ENCODE measurements around the gene PI4KA.
"Not testable (repeated sequence)": the region's sequence is repeated elsewhere in the genome, so short reads cannot be mapped to it uniquely, and the experiment has no call there.

PI4KA gene

DNA sequence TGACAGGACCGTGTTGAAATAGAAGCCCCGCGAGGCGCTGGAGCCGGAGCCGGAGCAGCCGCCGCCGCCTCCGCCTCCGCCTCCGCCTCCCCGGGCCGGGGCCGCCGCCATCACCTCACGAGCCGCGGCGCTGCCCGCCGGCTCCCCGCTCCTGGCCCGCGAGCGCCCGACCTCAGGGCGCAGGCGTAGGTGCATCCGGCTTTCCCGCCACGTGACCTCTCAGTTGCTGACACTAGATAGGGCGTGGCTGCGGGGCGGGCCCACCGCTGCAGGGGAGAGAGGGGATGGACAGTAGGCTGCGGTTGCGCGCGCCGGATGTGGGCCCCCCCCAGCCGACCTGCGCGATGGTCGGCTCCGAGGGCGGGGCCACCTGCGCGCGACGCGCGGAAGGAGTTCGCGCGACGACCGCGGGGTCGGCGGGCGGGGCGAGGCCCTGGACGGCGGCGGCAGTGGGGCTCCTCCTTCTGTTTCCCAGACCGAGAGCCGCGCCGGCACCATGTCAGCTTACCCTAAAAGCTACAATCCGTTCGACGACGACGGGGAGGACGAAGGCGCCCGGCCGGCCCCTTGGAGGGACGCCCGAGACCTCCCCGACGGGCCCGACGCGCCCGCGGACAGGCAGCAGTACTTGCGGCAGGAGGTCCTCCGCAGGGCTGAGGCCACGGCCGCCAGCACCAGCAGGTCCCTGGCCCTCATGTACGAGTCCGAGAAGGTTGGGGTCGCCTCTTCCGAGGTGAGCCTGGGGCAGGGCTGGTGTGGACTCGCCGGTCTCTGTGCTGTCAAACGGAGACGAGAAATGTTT, at the start of gene PI4KA, which contains the start of gene SNAP29:
PI4KA (minus strand) TSS at position 197 of the 802 bp plus-strand sequence; CDS start at position 111, 86 bp downstream.
SNAP29 (plus strand) TSS at position 393 of the 802 bp plus-strand sequence; CDS start at position 497, 104 bp downstream.
- H3K4me3 ChIP-seq (ENCODE audit: low read depth, low read length): peak within 1 kb of the TSS; percentile 88

DNA sequence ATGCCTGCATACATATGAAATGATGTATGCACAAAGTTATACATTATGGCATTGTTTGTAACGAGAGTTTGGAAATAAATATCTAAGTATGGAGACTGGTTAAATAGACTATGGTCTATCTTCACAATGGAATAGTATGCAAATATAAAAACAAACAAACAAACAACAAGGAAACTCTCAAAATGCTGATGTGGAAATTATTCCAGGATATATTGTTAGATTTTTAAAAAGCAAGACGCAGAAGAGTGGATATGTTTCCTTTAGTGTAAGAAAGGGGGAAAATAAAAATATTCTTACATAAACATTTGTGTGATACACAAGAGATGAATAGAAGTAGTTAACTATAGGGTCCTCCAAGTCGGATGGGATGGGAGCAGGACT, 47.8 kb upstream of the PI4KA start:
- no peak overlapping the region for H3K4me3 ChIP-seq (ENCODE audit: low read depth, low read length)

DNA sequence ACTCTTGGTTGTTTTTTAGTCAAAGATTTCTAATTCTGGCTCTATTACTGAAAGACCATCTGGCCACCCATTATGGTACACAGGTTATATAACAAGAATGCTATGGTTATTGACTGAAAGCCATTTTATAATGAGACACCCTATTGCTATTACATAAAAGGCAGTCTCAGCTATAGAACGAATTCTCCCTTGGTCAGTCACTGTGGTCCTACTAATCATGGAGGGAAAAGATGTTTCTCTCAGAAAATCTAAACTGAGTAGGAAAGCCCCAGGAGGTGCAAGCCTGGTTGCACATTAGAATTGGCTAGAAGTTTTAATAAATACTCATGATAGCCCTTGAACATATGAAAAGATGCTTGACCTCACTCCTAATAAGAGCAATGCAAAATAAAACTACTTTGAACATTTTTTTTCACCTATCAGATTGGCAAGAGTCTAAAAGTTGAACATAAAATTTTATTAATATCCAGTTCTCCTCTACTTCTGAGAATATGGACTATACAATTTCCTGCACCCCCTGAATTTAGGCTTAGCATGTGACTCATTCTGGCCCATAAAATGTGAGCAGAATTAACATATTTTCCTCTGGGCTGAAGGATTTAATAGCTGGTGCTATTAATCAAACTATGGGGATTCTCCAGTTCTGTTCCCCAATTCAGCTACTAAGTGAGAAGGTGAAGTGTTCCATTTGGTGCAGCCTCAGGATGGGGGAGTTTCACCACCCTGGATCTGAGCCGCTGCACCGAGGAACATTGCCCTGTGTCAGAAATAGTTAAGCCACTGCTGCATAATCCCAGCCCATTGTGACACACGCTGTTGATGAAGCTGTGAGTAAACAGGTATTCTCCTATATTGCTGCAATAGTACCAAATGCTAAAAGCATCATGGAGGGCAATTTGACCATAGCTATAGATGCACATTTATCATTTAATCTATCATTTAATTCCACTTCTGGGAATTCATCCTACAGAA, 47.1 kb upstream of the PI4KA start:
- H3K4me3 ChIP-seq (ENCODE audit: low read depth, low read length): no peak overlapping the region

DNA sequence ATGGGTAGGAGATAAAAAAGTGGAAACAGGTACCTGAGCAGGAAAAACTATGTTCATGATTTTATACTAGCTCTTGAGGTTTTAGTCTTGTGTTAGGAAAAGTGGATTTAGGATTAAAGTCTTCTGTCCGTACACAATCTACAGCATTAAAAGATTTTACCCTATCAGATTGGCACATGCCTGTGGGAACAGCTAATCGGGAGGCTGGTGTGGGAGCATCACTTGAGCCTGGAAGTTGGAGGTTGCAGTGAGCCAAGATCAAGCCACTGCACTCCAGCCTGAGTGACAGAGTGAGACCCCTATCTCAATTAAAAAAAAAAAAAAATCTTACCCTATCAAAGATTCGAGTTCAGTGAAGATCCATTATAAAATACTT, 46.4 kb upstream of the PI4KA start:
- H3K4me3 ChIP-seq (ENCODE audit: low read depth, low read length): no peak overlapping the region

DNA sequence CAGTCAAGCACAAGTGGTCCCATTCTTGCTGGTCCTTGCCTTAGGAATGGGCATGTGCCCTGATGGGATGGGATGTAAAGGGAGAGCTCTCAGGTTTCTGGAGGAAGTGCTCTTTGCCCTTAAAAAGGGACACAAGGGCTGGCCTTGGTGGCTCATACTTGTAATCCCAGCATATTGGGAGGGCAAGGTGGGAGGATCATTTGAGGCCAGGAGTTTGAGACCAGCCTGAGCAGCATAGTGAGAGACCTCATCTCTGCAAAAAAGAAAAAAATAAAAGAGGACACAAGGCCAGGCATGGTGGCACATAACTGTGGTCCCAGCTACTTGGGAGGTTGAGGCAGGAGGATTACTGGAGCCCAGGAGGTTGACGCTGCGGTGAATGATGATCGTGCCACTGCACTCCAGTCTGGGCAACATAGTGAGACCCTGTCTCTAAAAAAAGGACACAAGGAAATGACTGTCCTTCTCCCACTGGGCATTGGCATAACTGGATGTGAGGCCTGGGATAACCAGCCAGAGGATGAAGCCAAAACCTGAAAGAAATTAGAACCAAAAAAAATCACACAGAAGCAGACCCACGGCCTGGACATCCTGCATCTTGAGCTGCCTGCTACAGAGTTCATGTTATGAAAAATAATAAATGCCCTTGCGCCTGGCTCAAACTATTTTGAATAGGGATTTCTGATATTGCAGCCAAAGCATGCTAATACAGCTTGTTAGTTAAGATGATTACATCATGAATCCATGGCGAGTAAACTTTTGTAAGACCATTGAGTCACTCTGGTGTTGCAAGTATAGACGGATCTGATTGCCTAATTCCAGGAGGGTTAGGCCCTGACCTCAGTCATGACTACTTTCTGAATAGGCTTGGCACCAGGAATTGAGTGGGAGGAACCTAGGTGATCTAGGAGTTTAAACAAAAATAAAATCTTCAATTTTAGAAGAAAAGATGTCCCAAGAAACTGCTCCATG, 45.7 kb upstream of the PI4KA start:
- H3K4me3 ChIP-seq (ENCODE audit: low read depth, low read length): no peak overlapping the region

DNA sequence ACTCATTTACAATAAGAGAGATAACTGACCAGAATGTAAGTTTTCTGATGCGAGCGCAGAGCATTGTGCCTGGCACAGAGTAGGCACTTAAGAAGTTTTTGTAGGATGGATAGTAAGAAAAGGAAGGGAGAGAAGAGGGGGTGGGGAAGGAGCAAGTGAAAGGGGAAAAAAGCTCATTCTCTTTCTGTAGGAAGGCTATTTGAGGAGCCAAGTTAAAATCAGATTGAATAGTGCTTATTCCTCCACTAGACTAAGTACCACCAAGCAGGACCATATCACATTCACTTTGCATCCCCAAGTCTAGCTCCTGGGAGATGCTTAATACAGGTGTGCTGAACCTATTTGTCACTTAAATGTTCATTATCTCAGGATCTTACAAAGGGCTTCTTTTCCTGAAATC, 44.5 kb upstream of the PI4KA start:
- H3K4me3 ChIP-seq (ENCODE audit: low read depth, low read length): no peak overlapping the region

DNA sequence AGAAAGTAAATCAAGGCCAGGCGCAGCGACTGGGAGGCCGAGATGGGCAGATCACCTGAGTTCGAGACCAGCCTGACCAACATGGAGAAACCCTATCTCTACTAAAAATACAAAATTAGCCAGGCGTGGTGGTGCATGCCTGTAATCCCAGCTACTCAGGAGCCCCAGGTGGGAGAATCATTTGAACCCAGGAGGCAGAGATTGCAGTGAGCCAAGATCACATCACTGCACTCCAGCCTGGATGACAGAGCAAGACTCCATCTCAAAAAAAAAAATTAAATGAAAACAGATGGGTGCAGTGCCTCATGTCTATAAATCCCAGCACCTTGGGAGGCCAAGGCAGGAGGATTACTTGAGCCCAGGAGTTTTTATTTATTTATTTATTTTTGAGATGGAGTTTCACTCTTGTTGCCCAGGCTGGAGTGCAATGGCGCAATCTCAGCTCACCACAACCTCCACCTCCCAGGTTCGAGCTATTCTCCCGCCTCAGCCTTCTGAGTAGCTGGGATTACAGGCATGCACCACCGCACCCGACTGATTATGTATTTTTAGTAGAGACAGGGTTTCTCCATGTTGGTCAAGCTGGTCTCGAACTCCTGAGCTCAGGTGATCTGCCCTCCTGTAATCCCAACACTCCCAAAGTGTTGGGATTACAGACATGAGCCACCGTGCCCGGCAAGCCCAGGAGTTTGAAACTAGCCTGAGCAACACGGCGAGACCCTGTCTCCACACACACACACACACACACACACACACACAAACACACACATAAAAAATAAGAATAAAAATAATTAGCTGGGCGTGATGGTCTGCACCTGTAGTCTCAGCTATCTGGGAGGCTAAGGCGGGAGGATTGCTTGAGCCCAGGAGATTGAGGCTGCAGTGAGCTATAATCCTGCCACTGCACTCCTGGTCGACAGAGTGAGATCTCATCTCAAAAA, 42.8 kb upstream of the PI4KA start:
- H3K4me3 ChIP-seq (ENCODE audit: low read depth, low read length): not testable (repeated sequence)

DNA sequence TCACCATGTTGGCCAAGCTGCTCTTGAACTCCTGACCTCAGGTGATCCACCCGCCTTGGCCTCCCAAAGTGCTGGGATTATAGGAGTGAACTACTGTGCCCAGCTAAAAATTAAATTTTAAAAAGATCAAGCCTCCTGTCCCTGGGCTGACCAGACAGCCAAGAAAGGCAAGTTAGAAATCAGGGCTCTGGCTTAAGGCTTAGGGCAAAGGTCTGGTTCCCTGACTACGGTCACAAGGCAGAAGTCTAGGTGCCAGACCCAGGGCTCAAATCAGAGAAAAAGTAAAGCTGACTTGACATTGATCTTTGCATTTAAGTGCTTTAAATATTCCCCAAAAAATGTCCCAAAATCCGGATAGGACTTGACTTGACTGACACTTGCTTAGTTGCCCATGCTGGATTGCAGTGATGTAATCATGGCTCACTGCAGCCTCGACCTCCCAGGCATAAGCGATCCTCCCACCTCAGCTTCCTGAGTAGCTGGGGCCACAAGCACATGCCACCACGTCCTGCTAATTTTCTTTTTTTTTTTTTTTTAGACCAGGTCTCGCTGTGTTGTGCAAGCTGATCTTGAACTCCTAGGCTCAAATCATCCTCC, 41.3 kb upstream of the PI4KA start:
- no peak overlapping the region for H3K4me3 ChIP-seq (ENCODE audit: low read depth, low read length)

DNA sequence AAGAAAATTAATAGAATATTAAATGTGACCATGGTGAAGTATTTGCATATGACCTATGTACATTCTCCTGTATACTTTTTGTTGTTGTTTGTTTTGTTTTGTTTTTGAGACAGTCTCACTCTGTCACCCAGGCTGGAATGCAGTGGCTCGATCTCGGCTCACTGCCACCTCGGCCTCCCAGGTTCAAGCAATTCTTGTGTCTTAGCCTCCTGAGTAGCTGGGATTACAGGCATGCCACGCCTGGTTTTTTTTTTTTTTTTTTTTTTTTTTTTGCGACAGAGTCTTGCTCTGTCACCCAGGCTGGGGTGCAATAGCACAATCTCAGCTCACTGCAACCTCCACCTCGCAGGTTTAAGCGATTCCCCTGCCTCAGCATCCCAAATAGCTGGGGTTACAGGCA, 39.1 kb upstream of the PI4KA start:
- not testable (repeated sequence) for H3K4me3 ChIP-seq (ENCODE audit: low read depth, low read length)

DNA sequence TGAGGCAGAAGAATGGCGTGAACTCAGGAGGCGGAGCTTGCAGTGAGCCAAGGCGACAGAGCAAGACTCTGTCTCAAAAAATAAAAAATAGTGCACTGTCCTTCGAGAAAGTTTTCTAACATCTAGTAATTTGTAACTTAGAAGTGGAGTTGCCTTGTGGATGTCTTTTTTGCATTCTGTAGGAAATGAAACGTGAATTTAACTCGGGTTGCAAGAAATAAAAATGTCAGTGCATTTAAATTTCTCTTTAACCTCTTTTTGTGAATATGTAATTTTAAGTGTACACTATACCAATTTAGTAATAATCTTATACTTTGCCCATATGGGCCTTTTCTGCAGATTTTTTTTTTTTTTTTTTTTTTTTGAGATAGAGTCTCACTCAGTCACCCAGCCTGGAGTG, 32.4 kb upstream of the PI4KA start:
- H3K4me3 ChIP-seq (ENCODE audit: low read depth, low read length): no peak overlapping the region

DNA sequence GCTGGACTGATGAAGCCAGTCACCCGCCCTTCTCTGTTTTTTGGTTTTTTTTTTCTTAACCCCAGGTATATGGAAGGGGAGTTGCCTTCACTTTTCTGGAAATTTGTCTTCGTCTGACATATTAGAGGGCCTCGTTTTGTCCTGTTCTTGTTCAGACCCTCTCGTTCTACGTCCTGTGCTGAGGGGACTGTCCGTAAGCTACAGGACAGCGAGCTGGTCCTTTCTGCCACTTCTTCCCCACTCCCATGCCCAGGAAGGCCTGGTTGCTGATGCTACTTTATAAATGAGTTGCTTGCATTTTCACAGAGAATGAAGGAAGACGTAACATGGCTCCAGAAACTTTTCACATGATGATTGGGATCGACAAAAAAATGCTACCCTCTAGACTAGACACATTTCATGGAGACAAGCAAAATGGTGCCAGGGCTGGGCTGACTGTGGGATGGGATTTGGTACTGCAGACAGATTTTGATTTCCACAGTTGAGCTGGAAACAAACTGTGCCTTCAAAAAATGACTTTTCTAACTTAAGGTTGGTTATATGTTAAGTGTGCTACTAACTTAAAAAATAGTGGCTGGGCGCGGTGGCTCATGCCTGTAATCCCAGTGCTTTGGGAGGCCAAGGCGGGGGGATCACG, 31.4 kb upstream of the PI4KA start:
- H3K4me3 ChIP-seq (ENCODE audit: low read depth, low read length): no peak overlapping the region

DNA sequence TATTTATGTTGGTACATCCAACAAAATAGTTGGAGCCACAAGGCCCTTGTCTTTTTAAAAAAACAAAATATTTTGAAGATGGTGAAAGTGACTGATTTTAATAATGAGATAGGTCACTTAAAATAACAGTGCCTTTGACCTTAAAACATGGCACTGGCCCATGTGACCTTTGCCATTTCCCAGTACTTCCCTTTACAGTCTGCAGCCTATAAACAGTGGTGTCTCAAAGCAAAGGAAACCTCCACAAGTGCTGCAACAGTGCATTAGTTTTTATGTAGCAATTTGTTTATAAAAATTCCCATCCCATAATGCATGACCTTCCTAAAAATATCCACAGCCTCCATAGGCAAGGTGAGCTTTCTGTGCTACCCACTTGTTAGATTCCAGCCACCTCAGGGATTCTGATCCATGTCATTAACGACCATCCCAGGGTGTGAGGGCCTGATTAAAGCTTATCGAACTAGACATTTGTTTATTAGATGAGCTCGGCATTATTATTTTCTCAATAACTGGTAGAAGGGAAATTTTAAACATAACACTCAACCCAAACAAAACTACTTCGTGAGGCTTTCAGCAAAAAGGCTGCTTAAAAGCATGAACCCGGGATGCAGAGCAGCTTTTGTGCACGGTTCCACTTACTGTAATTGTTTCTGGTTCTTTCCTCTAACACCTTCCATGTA, 30.6 kb upstream of the PI4KA start:
- H3K4me3 ChIP-seq (ENCODE audit: low read depth, low read length): no peak overlapping the region

DNA sequence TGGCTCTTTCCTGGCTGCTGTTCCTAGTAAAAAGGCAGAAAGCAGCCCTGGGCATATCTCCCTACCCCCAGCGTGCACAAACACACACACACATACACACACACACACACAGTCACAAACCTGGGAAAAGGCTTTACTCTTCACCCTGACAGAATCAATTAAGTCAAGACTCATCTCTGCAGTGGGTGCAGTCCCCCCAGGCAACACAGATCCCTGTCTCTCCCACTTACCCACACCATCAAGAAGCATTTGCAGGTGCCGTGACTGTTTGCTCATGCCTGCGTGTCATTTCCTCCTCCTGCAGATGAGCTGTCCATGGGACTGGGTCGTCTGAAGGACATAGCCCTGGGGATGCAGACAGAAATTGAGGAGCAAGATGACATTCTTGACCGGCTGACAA, 28.8 kb upstream of the PI4KA start:
- no peak overlapping the region for H3K4me3 ChIP-seq (ENCODE audit: low read depth, low read length)

DNA sequence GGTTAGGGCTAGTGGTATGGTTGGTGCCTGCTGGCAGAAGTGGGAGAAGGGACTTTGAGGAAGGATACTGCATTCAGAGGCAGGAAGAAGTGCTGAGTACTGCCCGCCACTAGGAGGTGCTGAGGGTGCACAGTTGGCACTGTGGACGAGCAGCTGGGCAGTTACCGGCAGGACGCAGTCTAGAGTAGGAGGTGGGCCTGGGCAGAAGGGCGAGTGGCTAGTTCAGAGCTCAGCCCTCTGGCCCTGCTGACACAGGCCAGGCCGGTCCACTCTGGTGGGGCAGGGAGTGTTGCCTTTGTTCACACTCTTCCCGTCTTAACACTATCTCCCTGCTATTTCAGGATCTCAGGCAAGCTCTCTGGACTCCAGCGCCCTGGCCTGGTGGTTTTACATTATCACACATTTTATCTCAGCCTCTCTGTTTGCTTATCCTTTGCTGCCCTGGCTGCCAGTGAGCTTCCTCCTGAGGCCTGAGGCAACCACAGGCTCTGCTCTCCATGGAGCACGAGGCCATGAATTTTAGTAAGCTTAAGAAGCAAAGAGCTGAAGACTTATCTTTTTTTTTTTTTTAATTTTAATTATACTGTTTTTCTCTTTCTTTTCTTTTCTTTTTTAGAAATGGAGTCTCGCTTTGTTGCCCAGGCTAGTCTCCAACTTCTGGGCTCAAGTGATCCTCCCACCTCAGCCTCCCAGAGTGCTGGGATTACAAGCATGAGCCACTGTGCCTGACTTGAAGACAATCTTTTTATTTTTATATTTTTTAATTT, 27.1 kb upstream of the PI4KA start:
- H3K4me3 ChIP-seq (ENCODE audit: low read depth, low read length): no peak overlapping the region

DNA sequence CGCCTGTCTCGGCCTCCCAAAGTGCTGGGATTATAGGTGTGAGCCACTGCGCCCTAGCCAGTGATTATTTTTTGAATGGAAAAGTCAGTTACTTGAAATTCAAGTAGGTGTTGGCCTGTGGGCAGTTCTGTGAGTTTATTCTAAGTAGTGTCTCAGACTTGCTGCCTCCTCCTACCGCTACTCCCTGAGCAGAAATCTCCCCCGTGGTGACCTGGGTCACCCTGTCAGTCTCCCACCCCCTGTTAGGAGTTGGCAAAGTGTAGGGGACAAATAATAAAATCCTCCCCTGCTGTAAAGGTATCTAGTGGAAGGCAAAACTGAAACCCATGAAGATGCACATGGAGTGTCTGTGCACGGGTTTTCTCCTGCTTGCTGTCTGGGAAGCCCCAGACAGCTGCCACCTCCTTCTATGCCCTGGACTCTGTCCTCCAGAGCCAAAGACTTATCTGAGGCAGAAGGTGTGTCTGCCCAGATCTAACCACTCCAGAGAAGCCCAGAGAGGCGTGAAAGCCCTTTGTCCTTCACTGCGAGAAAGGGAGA, 26.5 kb upstream of the PI4KA start:
- H3K4me3 ChIP-seq (ENCODE audit: low read depth, low read length): no peak overlapping the region

DNA sequence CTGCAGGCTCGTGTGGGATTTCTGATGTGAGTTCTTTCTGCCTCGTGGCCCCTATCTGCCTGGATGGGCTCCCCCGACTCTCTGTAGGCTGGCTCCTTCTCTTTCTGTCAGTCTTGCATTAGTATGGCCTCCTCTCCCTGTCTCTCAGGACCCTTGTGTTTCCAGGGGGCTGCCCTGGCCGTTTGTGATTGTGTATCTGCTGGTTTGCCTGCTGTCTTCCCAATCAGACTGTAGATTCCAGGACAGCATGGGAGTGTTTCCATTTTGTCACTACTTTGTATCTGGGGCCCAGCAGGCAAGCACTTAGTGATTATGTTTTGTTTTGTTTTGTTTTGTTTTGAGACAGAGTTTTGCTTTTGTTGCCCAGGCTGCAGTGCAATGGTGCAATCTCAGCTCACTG, 25.8 kb upstream of the PI4KA start:
- no peak overlapping the region for H3K4me3 ChIP-seq (ENCODE audit: low read depth, low read length)

DNA sequence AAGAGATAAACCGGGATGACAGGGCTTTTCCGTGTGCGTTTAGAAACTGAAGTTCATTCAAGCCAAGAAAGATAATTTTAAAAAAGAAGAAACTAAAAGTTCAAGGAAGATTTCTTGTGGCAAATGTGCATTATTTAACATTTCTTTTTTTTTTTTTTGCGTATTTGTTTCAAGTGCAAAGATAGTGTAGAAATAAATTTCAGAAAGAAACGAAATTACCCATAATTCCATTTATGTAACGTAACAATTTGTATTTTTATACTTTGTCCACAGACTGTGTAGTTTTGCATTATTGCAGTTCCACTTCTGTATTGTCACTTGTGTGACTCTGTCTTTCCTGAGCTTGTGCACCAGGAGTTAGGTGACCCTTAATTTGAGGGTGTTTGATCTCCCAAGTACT, 24.2 kb upstream of the PI4KA start:
- no peak overlapping the region for H3K4me3 ChIP-seq (ENCODE audit: low read depth, low read length)

Measured in iPS-11a (cell line).